ENCODE data around the gene BMERB1.

- no peak for TF ChIP-seq GATA3 (IDR thresholded peaks at IDR 0.05; ENCODE audit: low read depth, low read length)
- TF ChIP-seq GATA2 (IDR thresholded peaks at IDR 0.05; ENCODE audit: low read depth, low read length): no peak
Measured at GRCh38 chr16:15486661-15487060, 52.3 kb downstream of the BMERB1 start.

Data from SH-SY5Y (cell line).